Sigmoid colon (tissue), 7 donors: ENCODE measurements around the gene WASF3. TPM values are rescaled to one million over a fixed set of nuclear protein-coding genes. Genes with fewer than 3 reads are reported as not detected.

Experiments
- DNase-seq: peaks from one replicate; pipeline ENCODE4 v3.0.0-alpha.2; 2019
- H3K27ac ChIP-seq, 4 donors: fragments of 200-600 bp; sonication (generic); one replicate each; pipeline ENCODE4 v1.5.1; 2016 to 2019; ENCODE audit warnings: mild to moderate bottlenecking in 1 of 4
- H3K27me3 ChIP-seq, 3 donors: fragments of 200-600 bp; sonication (generic); one replicate each; pipeline ENCODE4 v1.5.1; 2019; ENCODE audit warnings: mild to moderate bottlenecking in 1 of 3
- H3K36me3 ChIP-seq, 4 donors: fragments of 200-600 bp; sonication (generic); one replicate each; pipeline ENCODE4 v1.5.1; 2016 to 2019
- H3K4me1 ChIP-seq, 4 donors: fragments of 200-600 bp; sonication (generic); one replicate each; pipeline ENCODE4 v1.5.1; 2017 to 2019
- H3K4me3 ChIP-seq, 4 donors: fragments of 200-600 bp; sonication (generic); one replicate each; pipeline ENCODE4 v1.5.1; 2017 to 2019; ENCODE audit warnings: mild to moderate bottlenecking in 2 of 4, moderate library complexity in 1 of 4
- H3K9me3 ChIP-seq, 4 donors: fragments of 200-600 bp in 3 of 4; sonication (generic) in 3 of 4; one replicate each; pipeline versions ENCODE4 v1.5.1 to v1.6.1; 2013 to 2019
- CTCF ChIP-seq, 4 experiments: fragments of 450-650 bp in 3 of 4; fragments of 200-600 bp in 1 of 4; IDR thresholded peaks; one replicate each; pipeline ENCODE4 v1.5.1; 2016 to 2019; ENCODE audit warnings: antibody characterized with exemption in 4 of 4, mild to moderate bottlenecking in 3 of 4, moderate library complexity in 2 of 4
- EP300 ChIP-seq, 4 donors: sonication (generic); formaldehyde crosslinking; IDR thresholded peaks; one replicate each; pipeline ENCODE4 v1.6.1; 2017; ENCODE audit warnings: antibody characterized with exemption in 4 of 4
- POLR2A ChIP-seq, 2 donors: fragments of 450-650 bp; IDR thresholded peaks; one replicate each; pipeline ENCODE4 v1.6.1; 2016; ENCODE audit warnings: antibody characterized with exemption in 2 of 2, mild to moderate bottlenecking in 2 of 2, moderate library complexity in 2 of 2
- POLR2AphosphoS5 ChIP-seq, 4 donors: sonication (generic); formaldehyde crosslinking; IDR thresholded peaks; one replicate each; pipeline ENCODE4 v1.6.1; 2017; ENCODE audit warnings: antibody characterized with exemption in 4 of 4
- WGBS, 2 donors: extraction: QIAGEN DNeasy Blood & Tissue Kit; methylation state at CpG; one replicate each; pipeline ENCODE4 v1.1.7; 2013; 5-methylcytosine and 5-hydroxymethylcytosine counted together
- intact Hi-C: fragments of 100-400 bp; cut with DNase I; formaldehyde crosslinking; loops from one replicate; pipeline ENCODE4 v1.15.1; 2023
- polyA plus RNA-seq, 3 donors: library from polyadenylated mRNA; stranded (reverse); fragments of 200-250 nt; gene quantifications; one replicate each; pipeline ENCODE4 v1.2.3, GENCODE V29; 2013
- total RNA-seq, 4 donors: library from RNA; depleted of rRNA; stranded (reverse); fragments of >200 nt; gene quantifications; one replicate each; pipeline ENCODE4 v1.1.0, GENCODE V29; 2016
- donor health status: healthy with polysubstance abuse.
- donor health status: Bipolar disorder and iron deficiency.
- donor health status: healthy.

The WASF3 gene
- total and polyA plus RNA-seq, 7 donors, result 0.92 to 17.1 (median 12.4) TPM

- Histone ChIP-seq H3K36me3 (no peaks in the 10 kb centered on the region), H3K4me1 (no peaks in the 10 kb centered on the region), H3K27me3 (no peaks in the 10 kb centered on the region), H3K27ac (no peak overlapping the region), H3K9me3 (peaks cover 0 to 2% (median 0%) of the 10 kb centered on the region in 4 donors), H3K4me3 (no peak overlapping the region)
- intact Hi-C loops, result no loop called here
- no peak for TF ChIP-seq EP300 (IDR thresholded peaks at IDR 0.05)
- no peak for TF ChIP-seq POLR2A (IDR thresholded peaks at IDR 0.05)
- no peak for TF ChIP-seq CTCF (IDR thresholded peaks at IDR 0.05)
- TF ChIP-seq POLR2AphosphoS5 (IDR thresholded peaks at IDR 0.05), result no peak
- 89 to 93% methylated on average over 4 of the region's 4 CpGs for WGBS, 2 donors
- DNase-seq, result no peak
Observed at GRCh38 chr13:26653310-26653709, 95.8 kb downstream of the WASF3 start.

- H3K27ac ChIP-seq, result no peak overlapping the region
Observed at GRCh38 chr13:26653842-26654241, 96.4 kb downstream of the WASF3 start.

GRCh38 chr13:26656919-26657318, 99.4 kb downstream of the WASF3 start:
- WGBS, 2 donors, result 59 to 61% methylated on average over 4 of the region's 4 CpGs
- intact Hi-C loops, result no loop called here
- H3K4me1 ChIP-seq, result no peaks in the 10 kb centered on the region
- H3K9me3 ChIP-seq, result no peaks in the 10 kb centered on the region
- H3K4me3 ChIP-seq, result no peak overlapping the region
- no peaks in the 10 kb centered on the region for H3K36me3 ChIP-seq
- H3K27ac ChIP-seq, result no peak overlapping the region
- H3K27me3 ChIP-seq, result no peaks in the 10 kb centered on the region
- no peak for DNase-seq
- no peak for TF ChIP-seq EP300 (IDR thresholded peaks at IDR 0.05)
- TF ChIP-seq POLR2AphosphoS5 (IDR thresholded peaks at IDR 0.05), result no peak
- no peak for TF ChIP-seq POLR2A (IDR thresholded peaks at IDR 0.05)
- TF ChIP-seq CTCF (IDR thresholded peaks at IDR 0.05), result no peak

More at GRCh38 chr13:26653842-26654241, 96.4 kb downstream of the WASF3 start:
- H3K9me3 ChIP-seq, result peaks cover 0 to 2% (median 0%) of the 10 kb centered on the region in 4 donors
- intact Hi-C loops, result no loop called here
- H3K4me3 ChIP-seq, result no peak overlapping the region
- no peaks in the 10 kb centered on the region for H3K27me3 ChIP-seq
- H3K4me1 ChIP-seq, result no peaks in the 10 kb centered on the region
- H3K36me3 ChIP-seq, result no peaks in the 10 kb centered on the region
- TF ChIP-seq POLR2AphosphoS5 (IDR thresholded peaks at IDR 0.05) (no peak), EP300 (IDR thresholded peaks at IDR 0.05) (no peak)
- no peak for DNase-seq
- 88 to 90% methylated on average over 4 of the region's 4 CpGs for WGBS, 2 donors

- DNase-seq, result no peak
- TF ChIP-seq POLR2AphosphoS5 (IDR thresholded peaks at IDR 0.05), result no peak
- TF ChIP-seq EP300 (IDR thresholded peaks at IDR 0.05), result no peak
- TF ChIP-seq CTCF (IDR thresholded peaks at IDR 0.05), result no peak
- no peaks in the 10 kb centered on the region for H3K36me3 ChIP-seq
- no peak overlapping the region for H3K4me3 ChIP-seq
- no peak overlapping the region for H3K27ac ChIP-seq
- H3K27me3 ChIP-seq, result no peaks in the 10 kb centered on the region
- no peaks in the 10 kb centered on the region for H3K4me1 ChIP-seq
- 87 to 89% methylated on average over 4 of the region's 4 CpGs for WGBS, 2 donors
- intact Hi-C loops, result no loop called here
- no peaks in the 10 kb centered on the region for H3K9me3 ChIP-seq
Observed at GRCh38 chr13:26658448-26659385, 101.2 kb downstream of the WASF3 start.

GRCh38 chr13:26660185-26660584, 102.7 kb downstream of the WASF3 start:
- Histone ChIP-seq H3K27me3 (no peaks in the 10 kb centered on the region), H3K4me3 (no peak overlapping the region), H3K27ac (no peak overlapping the region), H3K4me1 (no peaks in the 10 kb centered on the region), H3K9me3 (no peaks in the 10 kb centered on the region), H3K36me3 (no peaks in the 10 kb centered on the region)
- no peak for DNase-seq
- TF ChIP-seq EP300 (IDR thresholded peaks at IDR 0.05), result no peak
- no peak for TF ChIP-seq CTCF (IDR thresholded peaks at IDR 0.05)
- WGBS, 2 donors, result 62 to 78% methylated on average over 5 of the region's 5 CpGs
- intact Hi-C loops, result no loop called here
